HG02943 (cell line): ENCODE measurements around the gene SH3RF3.

Experiments used
- ATAC-seq: cut with Tn5 transposase; IDR thresholded peaks from one replicate; pipeline ENCODE4 v1.9.1; 2021; ENCODE audit warnings: mild to moderate bottlenecking, low read depth, moderate library complexity; ENCODE audit not compliant: unreplicated experiment

Gene SH3RF3

DNA sequence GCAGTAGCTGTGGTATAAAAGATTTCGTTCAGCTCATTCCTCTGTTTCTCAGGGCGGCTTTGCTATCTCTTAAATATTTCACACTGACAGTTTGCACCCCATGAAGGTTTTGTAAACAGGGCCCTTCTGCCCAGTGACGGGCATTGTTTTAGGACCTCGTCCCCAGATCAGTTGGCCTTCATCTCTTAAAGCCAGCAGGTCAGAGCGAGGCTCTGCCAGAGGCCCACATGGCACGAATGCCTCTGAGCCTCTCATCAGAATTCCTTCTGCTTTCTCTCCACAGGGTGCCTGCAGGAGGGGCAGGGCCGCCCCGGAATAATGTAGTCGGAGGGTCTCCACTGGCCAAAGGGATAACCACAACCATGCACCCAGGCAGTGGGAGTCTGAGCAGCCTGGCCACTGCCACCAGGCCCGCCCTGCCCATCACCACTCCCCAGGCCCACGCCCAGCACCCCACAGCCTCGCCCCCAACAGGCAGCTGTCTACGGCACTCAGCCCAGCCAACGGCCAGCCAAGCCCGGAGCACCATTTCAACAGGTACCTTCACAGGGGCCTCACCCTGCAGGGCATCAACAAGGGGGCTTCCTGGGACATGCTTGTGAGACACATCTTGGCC, 307.7 kb downstream of the SH3RF3 start:
- ATAC-seq = no peak

DNA sequence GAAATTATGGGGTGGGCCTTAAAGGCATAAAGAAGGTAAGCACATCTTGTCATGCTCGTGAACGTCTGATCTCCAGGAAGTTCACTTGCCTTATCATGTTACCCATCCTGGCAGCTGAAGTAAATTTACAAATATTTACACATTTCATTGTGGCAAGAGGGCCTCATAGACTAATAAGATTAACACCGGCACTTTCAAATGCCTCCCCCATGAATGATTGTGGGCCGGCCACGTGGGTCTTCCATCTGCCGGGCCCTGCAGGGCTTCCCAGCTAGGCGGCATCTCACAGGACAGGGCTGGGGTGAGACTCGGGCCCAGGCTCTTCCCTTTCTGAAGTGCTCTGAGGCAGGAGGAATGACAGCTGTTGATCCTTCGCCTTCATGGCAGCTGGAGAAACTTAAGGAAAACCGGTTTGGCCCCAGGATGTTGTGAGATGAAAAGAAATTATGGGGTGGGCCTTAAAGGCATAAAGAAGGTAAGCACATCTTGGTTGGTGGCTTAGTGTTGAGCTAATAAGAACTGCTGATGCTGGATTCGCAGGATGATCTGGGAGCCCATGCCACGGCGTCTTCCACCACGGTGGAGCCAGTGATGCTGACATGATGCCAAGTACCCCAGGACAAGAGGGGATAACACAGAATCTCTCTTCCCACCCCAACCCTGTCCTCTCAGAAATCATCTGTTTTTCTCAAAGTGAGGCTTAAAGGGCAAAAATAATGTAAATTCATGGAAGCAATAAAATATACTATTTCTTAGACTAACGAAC, 308.5 kb downstream of the SH3RF3 start:
- no peak for ATAC-seq

DNA sequence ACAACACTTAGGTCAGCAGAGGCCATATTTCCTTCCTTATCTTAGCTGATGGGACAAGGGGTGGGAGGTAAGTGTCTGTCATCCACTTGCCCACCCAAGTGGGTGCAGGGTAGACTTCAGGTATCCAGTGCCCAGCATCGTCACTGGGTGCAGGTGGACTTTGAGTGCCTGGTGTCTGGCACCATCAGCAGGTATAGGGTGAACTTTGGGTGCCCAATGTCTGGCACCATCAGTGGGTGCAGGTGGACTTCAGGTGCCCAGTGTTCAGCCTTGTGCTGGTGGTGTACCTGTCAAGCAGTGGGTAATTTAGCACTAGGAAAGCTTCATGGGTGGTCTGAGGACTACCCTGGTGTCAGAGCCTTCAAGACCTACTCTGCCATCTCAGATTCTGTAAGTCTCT, 309.1 kb downstream of the SH3RF3 start:
- no peak for ATAC-seq

DNA sequence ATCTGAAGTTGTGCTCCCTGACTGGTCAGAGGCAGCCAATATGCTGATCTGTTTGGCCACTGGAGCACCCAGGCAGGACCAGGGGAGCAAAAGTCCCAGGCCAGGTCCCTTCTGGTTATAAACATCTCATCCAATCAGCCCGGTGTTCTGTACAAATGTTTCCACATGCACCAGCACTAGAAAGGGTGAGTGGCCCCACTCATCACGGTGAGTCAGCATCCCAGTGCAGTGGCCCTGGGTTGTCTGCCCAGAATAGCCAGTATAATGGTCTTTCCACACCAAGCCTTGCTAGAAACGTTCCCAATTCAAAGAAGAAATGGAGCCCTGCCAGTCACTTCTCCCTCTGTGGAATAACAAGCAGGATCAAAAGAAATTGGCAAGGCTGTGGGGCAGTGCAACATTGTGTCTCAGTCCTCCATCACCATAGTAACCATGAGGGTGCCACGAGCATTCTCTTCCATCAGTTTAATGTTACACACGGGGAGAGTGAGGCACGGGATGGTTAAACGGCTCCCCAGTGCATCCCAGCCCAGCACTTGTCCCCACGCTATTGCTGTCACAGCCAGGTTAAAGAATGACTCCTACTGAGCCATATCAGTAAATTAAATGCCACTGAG, 309.9 kb downstream of the SH3RF3 start:
- ATAC-seq = no peak

DNA sequence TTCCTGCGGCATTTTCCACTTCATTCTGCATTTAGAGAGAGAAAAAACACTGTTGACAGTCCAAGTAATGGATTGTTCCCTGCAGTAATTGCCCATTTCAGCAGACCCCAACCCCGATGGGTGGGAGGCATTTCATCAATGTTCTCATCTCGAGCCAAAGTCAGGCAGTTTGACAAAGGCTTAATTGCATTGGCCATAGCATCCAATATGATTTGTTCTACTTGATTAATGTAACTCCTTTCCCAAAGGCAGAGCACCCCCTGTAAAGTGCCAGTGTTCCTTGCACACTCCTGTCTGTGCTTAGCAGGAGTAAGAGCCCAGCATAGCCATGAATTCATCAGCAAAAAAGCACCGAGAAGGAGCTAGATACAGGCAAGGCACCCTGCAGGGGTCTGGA, 310.4 kb downstream of the SH3RF3 start:
- no peak for ATAC-seq

DNA sequence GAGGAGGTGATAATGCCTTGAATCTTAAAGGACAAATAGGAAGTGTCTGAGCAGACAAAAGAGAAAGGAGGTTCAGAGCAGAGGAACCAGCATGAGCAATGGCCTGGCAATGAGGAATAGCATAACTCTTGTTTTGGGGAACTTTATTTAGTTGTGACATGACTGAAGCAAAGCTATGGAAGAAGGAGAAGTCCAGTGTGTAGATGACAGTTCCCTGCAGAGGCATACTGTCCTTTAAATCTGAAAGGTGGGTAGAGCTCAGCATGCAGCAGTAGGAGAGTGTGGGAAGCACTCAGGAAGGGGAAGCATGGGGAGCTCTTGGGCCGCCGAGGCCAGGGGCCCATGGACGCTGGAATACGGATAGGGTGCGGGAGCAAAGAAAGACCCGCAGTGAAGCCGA, 311.0 kb downstream of the SH3RF3 start:
- ATAC-seq = no peak

DNA sequence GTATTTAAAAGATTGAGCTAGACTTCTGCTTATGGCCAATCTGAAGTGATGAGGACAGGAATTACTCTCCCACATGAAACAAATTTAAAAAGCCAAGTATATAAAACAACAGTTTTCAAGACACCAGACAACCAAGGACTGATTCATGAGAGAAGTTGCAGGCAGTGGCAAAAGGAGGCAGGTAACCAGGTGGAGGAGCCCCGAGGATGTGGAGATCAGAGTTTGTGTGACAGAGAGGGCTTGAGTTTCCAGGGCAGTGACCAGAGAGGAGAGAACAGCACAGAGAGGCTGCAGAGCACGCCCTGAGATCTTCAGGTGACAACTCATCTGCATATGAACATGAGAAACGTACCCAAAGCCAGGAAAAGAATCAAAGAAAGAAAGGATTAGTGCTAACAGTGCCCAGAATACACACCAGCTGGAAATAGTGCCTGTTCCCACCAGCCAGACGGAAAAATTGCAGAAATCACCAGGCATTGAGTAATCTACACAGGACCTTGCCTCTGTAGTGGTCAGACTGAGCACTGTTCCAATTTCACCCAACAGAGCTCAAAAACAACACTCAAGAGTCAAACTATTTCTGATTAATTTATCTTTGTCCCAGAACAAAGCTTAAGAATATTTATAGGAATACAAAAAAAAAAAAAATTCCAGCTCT, 311.6 kb downstream of the SH3RF3 start:
- ATAC-seq = no peak

DNA sequence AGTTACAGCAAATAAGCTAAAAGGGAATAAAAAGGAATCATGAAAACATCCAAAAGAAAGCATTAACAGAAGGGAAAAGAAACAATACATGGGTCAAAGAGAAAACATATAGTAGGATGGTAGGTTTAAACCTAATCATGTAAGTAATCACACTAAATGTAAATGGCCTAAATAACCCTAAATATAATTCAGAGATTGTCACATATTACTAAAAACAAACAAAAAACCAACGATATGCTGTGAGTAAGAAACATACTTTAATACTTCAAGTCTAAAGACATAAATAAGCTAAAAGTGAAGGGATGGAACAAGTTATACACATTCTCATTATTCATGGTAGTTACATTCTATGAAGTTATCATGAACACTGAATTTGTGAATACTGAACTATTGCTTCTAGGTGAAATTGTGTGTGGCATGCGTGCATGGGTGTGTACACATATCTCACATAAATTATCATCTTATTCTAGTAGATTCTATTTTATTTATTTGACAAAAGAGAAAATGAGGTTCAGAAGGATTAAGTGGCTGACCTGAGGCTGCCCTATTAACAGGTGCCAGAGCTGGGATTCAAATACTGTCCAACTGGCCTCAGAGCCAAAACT, 313.8 kb downstream of the SH3RF3 start:
- ATAC-seq = no peak

DNA sequence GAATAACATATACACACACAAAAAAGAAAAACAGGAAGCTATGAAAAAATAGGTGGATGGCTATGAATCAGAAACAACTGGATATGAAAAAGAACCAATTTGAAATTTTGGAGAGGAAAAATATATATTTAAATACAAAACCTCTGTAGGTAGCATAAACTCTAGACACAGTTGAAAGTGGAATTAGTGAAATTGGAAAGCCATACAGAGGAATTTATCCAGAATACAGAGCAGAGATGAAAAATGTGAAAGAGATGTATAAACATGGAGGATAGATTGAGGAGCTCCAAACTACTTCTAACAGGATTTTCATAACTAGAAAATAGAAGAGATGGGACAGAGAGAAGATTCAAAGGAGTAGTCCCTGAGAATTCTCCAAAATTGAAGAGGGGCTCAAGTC, 315.9 kb downstream of the SH3RF3 start:
- ATAC-seq = no peak

DNA sequence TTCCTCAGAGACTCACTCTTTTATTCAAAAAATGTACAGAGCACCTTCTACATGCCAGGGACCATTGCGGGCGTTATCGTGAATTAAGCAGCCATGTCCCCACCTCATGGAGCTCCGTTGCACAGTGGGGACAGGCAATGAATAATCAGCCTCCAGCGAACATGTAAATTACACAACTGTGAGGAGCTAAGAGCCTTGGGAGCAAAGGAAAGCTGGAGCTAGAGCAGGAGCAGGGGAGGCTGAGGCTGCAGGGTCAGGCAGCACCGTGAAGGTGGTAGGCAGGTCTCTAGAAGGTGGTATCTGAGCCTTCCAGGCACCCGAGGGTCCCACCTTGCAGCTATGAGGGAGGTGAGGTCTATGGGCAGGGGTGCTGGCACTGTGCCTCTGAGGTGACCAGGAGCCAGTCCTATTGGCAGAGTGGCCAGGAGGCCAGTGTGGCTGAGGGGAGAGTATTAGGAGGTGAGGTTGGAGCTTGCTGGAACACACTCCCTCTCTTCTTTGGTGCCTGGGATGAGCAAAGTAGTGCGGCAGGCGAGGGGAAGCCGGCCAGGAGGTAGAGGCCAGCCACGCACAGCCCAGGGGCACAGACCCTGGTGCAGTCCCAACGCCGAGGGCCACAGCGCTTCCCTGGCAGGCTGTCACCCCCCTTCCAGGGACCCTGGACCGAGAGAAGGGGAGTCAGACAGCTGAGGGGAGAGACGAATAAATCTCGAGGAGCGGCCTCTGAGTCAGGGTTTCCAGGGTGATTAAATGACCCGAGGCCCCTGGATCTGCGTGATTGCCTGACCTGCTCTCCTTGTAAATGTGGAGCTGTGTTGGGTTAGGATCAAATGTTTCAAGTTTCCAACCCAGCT, 317.5 kb downstream of the SH3RF3 start:
- no peak for ATAC-seq

DNA sequence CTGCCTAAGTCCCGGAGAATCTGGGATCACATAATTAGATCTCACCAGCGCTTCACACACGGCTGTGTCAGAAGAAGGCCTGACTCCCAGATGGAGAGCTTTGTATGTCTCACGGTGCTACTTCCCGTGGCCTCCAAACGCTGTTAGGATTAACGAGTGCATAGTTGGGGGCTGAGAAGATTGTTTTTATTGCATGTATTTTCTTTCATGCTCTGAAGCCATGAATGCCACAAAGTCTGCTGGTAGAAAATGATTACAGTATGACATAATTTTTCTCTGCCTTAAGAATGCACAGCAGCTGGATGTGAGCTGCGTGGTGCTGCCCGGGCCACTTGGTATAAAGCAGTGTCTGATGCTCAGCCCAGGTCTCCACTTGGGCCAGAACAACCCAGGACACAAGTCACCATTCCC, 318.3 kb downstream of the SH3RF3 start:
- ATAC-seq = no peak

DNA sequence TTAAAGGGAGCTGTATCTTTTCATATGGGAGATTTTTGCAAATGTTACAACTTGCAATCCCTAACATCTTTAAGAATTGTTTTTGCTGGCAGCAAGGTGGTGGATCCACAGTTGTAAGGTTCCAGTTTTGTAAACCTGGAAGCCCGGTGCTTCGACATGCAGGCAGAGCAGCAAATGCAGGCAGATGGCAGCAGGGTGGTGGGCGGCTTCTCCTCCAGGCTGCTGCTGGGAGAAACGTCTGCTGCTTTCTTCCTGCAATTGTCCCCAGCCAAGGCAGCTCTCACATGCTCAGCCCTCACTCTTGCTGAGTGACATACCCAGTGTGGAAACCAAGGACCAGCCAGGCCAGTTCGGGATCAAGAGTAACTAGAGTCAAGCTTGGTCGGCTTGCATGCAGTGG, 318.8 kb downstream of the SH3RF3 start:
- ATAC-seq = no peak

DNA sequence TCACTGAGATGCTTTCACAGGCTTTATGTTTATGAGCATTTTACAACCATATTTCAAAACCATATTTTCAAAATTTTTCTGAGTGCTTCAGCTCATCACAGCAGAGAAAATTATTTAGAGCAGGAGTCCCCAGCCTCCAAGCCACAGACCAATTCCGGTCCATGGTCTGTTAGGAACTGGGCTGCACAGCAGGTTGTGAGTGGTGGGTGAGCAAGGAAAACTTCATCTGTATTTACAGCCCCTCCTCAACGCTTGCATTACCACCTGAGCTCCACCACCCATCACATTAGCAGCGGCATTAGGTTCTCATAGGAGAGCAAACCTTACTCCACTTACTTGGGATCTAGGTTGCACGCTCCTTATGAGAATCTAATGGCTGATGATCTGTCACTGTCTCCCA, 319.2 kb downstream of the SH3RF3 start:
- ATAC-seq = no peak

DNA sequence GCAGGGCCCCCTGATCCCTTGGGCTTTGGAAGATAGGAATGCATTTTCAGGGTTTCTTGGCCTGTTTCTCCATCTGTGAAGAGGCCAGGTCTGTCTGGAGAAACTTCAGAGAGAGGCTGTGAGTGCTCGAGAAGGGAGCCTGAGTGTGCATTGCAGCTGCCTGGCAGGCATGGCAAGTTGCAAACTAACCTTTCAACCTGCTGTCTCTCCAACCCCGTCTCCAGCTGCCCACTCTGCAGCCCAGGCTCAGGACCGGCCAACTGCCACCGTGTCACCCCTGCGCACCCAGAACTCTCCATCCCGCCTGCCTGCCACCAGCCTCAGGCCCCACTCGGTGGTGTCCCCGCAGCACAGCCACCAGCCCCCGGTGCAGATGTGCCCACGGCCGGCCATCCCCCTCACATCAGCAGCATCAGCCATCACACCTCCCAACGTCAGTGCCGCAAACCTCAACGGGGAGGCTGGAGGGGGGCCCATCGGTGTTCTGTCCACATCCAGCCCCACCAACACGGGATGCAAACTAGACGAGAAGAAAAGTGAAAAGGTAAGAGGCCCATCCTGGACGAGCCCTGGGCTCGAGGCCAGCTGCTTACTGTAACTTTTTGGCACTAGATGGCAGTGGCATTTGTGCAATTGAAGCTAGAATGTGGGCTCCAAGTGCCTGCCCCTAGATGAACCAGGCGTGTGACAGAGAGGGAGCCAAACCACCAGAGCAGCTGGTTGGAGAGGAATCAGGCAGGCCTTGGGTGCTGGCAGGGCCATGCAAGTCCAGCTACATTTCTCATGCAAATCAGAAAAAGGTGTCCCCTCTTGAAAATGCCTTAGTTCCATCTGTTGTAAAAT, 320.2 kb downstream of the SH3RF3 start:
- no peak for ATAC-seq

DNA sequence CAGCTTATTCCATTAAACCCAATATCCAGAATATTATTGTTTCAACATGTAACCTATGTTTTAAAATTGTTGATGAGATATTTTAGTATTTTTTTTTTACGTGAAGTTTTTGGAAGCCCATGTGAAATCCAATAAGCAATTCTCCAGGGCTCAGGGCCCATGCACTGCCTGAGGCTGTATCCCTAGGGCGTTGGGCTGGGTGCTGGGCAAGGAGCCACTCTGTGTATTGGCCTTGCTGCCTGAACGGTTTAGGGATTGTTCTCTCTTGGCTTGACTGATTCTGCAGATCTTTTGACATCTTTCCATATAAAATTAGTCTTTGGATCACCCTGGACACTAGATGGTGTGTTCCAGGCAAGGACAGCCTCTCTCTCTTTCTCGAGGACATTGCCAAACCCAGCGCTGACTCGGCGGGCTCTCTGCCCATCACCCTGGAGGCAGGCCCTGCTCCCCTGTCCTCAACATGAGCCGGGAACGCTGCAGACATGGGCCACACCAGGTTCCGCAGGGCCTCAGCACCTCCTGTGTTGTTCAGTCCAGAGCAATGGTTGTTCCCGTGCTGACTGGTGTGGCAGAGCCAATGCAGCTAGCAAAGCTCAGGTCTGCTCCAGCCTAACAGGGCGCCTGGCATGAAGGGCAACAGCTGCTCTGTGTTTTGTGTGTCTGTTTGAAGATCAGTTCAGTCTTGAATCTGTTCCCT, 321.7 kb downstream of the SH3RF3 start:
- no peak for ATAC-seq

DNA sequence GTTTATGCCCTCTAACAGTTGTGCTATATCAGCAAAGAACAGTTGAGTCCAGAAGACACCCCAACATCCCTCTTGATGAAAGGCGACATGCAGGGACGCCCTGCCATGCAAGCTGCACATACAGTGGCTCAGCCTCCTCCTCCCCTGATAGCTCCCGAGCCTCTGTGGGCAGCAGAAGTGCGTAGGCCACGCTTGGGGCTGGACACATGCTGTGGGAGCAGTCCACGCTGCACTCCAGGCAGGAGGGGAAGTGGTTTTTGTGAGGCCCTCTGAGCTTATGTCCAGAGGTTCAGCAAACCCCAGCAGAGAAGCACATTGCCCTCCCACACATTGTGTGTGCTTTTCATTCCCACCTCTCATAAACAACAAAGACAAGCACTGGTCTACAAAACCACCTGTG, 322.7 kb downstream of the SH3RF3 start:
- ATAC-seq = no peak

DNA sequence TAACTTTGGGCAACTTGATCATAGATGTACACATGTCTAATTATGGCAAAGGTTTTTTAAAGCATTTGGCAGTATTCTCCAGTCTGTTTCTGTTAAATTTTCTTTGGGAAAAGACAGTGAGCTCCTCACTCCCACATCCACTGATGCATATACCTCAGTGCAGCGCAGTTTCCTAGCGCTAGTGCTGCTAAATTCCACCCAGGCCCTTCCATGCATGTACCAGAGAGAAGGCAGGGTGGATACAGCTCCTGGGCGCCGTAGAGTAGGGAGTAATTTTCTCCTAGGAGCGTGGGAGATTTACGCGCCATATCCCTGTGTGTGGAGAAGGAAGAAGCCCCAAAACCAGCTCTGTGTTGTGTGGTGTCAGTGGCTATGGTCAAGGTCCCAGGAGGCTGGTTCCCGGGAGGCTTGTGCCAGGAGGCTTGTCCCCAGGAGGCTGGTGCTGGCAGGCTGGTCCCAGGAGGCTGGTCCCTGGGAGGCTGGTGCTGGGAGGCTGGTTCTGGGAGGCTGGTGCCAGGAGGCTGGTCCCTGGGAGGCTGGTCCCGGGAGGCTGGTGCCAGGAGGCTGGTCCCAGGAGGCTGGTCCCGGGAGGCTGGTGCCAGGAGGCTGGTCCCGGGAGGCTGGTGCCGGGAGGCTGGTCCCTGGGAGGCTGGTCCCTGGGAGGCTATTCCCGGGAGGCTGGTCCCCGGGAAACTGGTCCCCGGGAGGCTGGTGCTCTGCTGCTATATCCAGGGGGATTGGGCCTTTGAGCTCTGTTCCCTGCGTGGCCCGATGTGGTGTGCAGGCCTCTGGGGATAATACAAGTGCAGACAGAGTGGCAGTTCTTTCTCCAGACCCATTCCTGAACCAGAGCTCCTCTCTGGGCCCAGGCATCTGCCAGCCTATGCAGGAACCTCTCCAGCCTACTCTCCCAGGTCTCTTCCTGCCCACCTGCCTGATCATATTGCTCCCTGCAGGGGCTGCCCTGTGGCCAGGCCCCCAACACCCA, 323.6 kb downstream of the SH3RF3 start:
- no peak for ATAC-seq
